Upper lobe of left lung (tissue), 4 donors: ENCODE results near the gene HSP90AA1.

Experiments
- CTCF ChIP-seq, 6 experiments: fragments of 450-650 bp in 4 of 6; fragments of 200-600 bp in 2 of 6; sonication (generic) in 2 of 6; IDR thresholded peaks; one replicate each; pipeline ENCODE4 v1.5.1; 2016 to 2019; ENCODE audit warnings: antibody characterized with exemption in 6 of 6
- POLR2AphosphoS5 ChIP-seq, 2 donors: sonication (generic); formaldehyde crosslinking; IDR thresholded peaks; one replicate each; pipeline ENCODE4 v1.5.1; 2017; ENCODE audit warnings: antibody characterized with exemption in 2 of 2

DNA sequence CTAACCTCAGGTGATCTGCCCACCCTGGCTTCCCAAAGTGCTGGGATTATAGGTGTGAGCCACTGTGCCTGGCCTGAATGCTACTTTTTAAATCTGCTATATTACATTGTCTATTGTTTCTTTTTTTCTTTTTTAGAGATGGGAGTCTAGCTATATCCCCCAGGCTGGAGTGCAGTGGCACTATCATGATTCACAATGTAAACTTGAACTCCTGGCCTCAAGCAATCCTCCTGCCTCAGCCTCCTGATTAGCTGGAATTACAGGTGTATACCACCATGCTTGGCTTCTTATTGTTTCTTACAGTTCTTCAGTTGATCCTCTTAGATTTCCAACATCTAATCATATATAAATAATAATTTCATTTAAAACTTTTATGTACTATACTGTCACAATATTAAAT lies 37.6 kb upstream of the HSP90AA1 start:
- TF ChIP-seq CTCF (IDR thresholded peaks at IDR 0.05) (no peak), POLR2AphosphoS5 (IDR thresholded peaks at IDR 0.05) (no peak)
